SK-N-SH (cell line): Measurements from ENCODE around the gene CIB4. TPM values are rescaled to one million over a fixed set of nuclear protein-coding genes. Genes with fewer than 3 reads are reported as not detected.
A peak's percentile ranks its signal among the peaks of the same experiment; 100 is the strongest.

ENCODE experiments used
- CTCF ChIA-PET: fragments of 300-600, 350-600 bp; formaldehyde crosslinking; extraction: SDS; loops from one replicate; lab custom pipeline; 2021; lab: Yijun Ruan, JAX
- POLR2A ChIA-PET: fragments of 350-600 bp; sonication (Branson Sonifier 250); formaldehyde crosslinking; extraction: SDS; loops from one replicate; lab custom pipeline; 2020; ENCODE audit warnings: antibody characterized with exemption, inconsistent platforms; lab: Yijun Ruan, JAX
- DNase-seq: peaks from one replicate; pipeline ENCODE4 v3.0.0; 2012
- H2AFZ ChIP-seq: fragments of 200-600 bp; sonication (generic); 2 replicates; pipeline ENCODE4 v1.8.1; 2016; ENCODE audit warnings: antibody characterized with exemption, mild to moderate bottlenecking, low read depth
- H3F3A ChIP-seq: fragments of 200-600 bp; sonication (generic); replicated peaks from 2 replicates; pipeline ENCODE3; 2016; ENCODE audit warnings: antibody characterized with exemption, mild to moderate bottlenecking; ENCODE audit not compliant: insufficient read depth
- H3K27ac ChIP-seq, 2 experiments: fragments of 200-500 bp in 1 of 2; fragments of 200-600 bp in 1 of 2; sonication (Bioruptor generic) in 1 of 2; sonication (generic), shearing (Covaris generic) in 1 of 2; 2 replicates each; pipeline versions ENCODE4 v1.5.1 to v1.6.1; 2014 to 2016; ENCODE audit warnings: low read depth in 2 of 2, inconsistent platforms in 1 of 2, low read length in 1 of 2, mild to moderate bottlenecking in 1 of 2, mixed read lengths in 1 of 2
- H3K27me3 ChIP-seq: fragments of 200-600 bp; sonication (generic), shearing (Covaris generic); 2 replicates; pipeline ENCODE4 v1.6.1; 2016; ENCODE audit warnings: mixed run types; ENCODE audit not compliant: insufficient read depth
- H3K36me3 ChIP-seq, 2 experiments: fragments of 200-500 bp in 1 of 2; fragments of 200-600 bp in 1 of 2; sonication (Bioruptor generic) in 1 of 2; sonication (generic) in 1 of 2; replicated peaks in 1 of 2; 2 replicates each; pipeline versions ENCODE3 to v1.5.1; 2014 to 2016; ENCODE audit warnings: low read length in 1 of 2, mild to moderate bottlenecking in 1 of 2; ENCODE audit not compliant: insufficient read depth in 2 of 2, control insufficient read depth in 1 of 2
- H3K4me1 ChIP-seq, 2 experiments: fragments of 200-500 bp in 1 of 2; fragments of 200-600 bp in 1 of 2; sonication (Bioruptor generic) in 1 of 2; sonication (generic), shearing (Covaris generic) in 1 of 2; 2 replicates each; pipeline versions ENCODE4 v1.5.1 to v1.6.1; 2014 to 2016; ENCODE audit warnings: low read depth in 1 of 2, low read length in 1 of 2, mixed run types in 1 of 2; ENCODE audit not compliant: insufficient read depth in 2 of 2, control insufficient read depth in 1 of 2
- H3K4me2 ChIP-seq: fragments of 200-600 bp; sonication (generic), shearing (Covaris generic); 2 replicates; pipeline ENCODE4 v1.6.1; 2017; ENCODE audit warnings: mixed run types
- H3K4me3 ChIP-seq, 2 experiments: fragments of 200-500 bp in 1 of 2; fragments of 200-600 bp in 1 of 2; sonication (Bioruptor generic) in 1 of 2; sonication (generic), shearing (Covaris generic) in 1 of 2; 2 replicates each; pipeline versions ENCODE4 v1.5.1 to v1.8.1; 2014 to 2016; ENCODE audit warnings: low read depth in 2 of 2, inconsistent platforms in 1 of 2, low read length in 1 of 2, mild to moderate bottlenecking in 1 of 2, mixed read lengths in 1 of 2, moderate library complexity in 1 of 2
- H3K79me2 ChIP-seq: fragments of 200-600 bp; sonication (generic); 2 replicates; pipeline ENCODE4 v1.8.1; 2017; ENCODE audit warnings: mild to moderate bottlenecking; ENCODE audit not compliant: insufficient read depth
- H3K9ac ChIP-seq: fragments of 200-600 bp; sonication (generic); 2 replicates; pipeline ENCODE4 v1.6.1; 2017; ENCODE audit warnings: mixed run types
- H3K9me2 ChIP-seq: fragments of 200-600 bp; sonication (generic); 2 replicates; pipeline ENCODE4 v1.6.1; 2017; ENCODE audit warnings: mixed run types
- H3K9me3 ChIP-seq: fragments of 200-600 bp; sonication (generic); 2 replicates; pipeline ENCODE4 v1.6.1; 2017; ENCODE audit warnings: mixed run types, mild to moderate bottlenecking, moderate library complexity
- H4K20me1 ChIP-seq: fragments of 200-600 bp; sonication (generic); 2 replicates; pipeline ENCODE4 v1.6.1; 2017; ENCODE audit warnings: mild to moderate bottlenecking, mixed run types; ENCODE audit not compliant: insufficient read depth
- FOSL2 ChIP-seq: IDR thresholded peaks from 2 replicates; pipeline ENCODE4 v1.4.0; 2012; ENCODE audit warnings: low read depth, mild to moderate bottlenecking, moderate library complexity, borderline replicate concordance
- GABPA ChIP-seq: IDR thresholded peaks from 2 replicates; pipeline ENCODE4 v1.4.0; 2012; ENCODE audit warnings: low read depth, mild to moderate bottlenecking
- PBX3 ChIP-seq: IDR thresholded peaks from 2 replicates; pipeline ENCODE4; 2012
- RAD21 ChIP-seq: IDR thresholded peaks from 2 replicates; pipeline ENCODE4 v1.6.1; 2012; ENCODE audit warnings: mild to moderate bottlenecking, low read length
- TEAD4 ChIP-seq: IDR thresholded peaks from 2 replicates; pipeline ENCODE4 v1.4.0; 2012; ENCODE audit warnings: mild to moderate bottlenecking, borderline replicate concordance; ENCODE audit not compliant: insufficient read depth
- USF2 ChIP-seq: fragments of 150-350 bp; IDR thresholded peaks from 2 replicates; pipeline ENCODE4 v1.6.1; 2017; ENCODE audit warnings: antibody characterized with exemption, low read length, low read depth, borderline replicate concordance
- WGBS: methylation state at CpG from one replicate; pipeline ENCODE4 v1.1.6; 2017; ENCODE audit warnings: low lambda C conversion rate; 5-methylcytosine and 5-hydroxymethylcytosine counted together
- polyA plus RNA-seq, 3 experiments: library from polyadenylated mRNA; depleted of rRNA; stranded (reverse); fragments of >200 nt; gene quantifications; 2 replicates each; pipeline ENCODE4 v1.2.3, GENCODE V29; 2012
- TF ChIP-seq, protein P1 (sequence below): IDR thresholded peaks from 2 replicates; pipeline ENCODE4 v1.6.1; 2012; ENCODE audit warnings: mild to moderate bottlenecking, low read depth, low read length, moderate library complexity
- TF ChIP-seq, protein P2 (sequence below): fragments of 150-350 bp; IDR thresholded peaks from 2 replicates; pipeline ENCODE4 v1.6.1; 2016; ENCODE audit warnings: mild to moderate bottlenecking, low read depth, low read length

The CIB4 gene
- polyA plus RNA-seq, 1 of the 3 experiments (the other 2 are of a cell fraction) = not detected

GRCh38 chr2:26598996-26599373, 42.2 kb downstream of the CIB4 start:
- 52% methylated on average over 4 of the region's 4 CpGs for WGBS
- Histone ChIP-seq H3K4me3 (no peak overlapping the region), H3K79me2 (no peaks in the 10 kb centered on the region), H3K27me3 (peaks cover 25% of the 10 kb centered on the region; the same call in 1 of the 2 replicates), H3K9ac (no peak overlapping the region), H4K20me1 (no peaks in the 10 kb centered on the region), H3K4me2 (no peak overlapping the region), H3K9me2 (no peaks in the 10 kb centered on the region), H3K27ac (no peak overlapping the region), H3K4me1 (no peaks in the 10 kb centered on the region), H2AFZ (peak overlapping the region; percentile 39; the same call in 1 of the 2 replicates), H3K9me3 (no peaks in the 10 kb centered on the region), H3F3A (no peaks in the 10 kb centered on the region), H3K36me3 (no peaks in the 10 kb centered on the region)
- ChIA-PET POLR2A (interaction anchor here (1.3 kb wide), 1 partner anchor 142 kb away, joined by 4 read pairs; no protein-coding TSS in a partner anchor), CTCF (interaction anchor here (1.0 to 6.0 kb wide), 4 partner anchors 18 to 146 kb away, joined by 3 to 76 read pairs (median 27); no protein-coding TSS in a partner anchor)
- TF ChIP-seq, protein P1, sequence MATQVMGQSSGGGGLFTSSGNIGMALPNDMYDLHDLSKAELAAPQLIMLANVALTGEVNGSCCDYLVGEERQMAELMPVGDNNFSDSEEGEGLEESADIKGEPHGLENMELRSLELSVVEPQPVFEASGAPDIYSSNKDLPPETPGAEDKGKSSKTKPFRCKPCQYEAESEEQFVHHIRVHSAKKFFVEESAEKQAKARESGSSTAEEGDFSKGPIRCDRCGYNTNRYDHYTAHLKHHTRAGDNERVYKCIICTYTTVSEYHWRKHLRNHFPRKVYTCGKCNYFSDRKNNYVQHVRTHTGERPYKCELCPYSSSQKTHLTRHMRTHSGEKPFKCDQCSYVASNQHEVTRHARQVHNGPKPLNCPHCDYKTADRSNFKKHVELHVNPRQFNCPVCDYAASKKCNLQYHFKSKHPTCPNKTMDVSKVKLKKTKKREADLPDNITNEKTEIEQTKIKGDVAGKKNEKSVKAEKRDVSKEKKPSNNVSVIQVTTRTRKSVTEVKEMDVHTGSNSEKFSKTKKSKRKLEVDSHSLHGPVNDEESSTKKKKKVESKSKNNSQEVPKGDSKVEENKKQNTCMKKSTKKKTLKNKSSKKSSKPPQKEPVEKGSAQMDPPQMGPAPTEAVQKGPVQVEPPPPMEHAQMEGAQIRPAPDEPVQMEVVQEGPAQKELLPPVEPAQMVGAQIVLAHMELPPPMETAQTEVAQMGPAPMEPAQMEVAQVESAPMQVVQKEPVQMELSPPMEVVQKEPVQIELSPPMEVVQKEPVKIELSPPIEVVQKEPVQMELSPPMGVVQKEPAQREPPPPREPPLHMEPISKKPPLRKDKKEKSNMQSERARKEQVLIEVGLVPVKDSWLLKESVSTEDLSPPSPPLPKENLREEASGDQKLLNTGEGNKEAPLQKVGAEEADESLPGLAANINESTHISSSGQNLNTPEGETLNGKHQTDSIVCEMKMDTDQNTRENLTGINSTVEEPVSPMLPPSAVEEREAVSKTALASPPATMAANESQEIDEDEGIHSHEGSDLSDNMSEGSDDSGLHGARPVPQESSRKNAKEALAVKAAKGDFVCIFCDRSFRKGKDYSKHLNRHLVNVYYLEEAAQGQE = no peak
- TF ChIP-seq RAD21 (no peak), TEAD4 (no peak), FOSL2 (no peak), PBX3 (no peak), USF2 (no peak), GABPA (no peak)
- TF ChIP-seq, protein P2, sequence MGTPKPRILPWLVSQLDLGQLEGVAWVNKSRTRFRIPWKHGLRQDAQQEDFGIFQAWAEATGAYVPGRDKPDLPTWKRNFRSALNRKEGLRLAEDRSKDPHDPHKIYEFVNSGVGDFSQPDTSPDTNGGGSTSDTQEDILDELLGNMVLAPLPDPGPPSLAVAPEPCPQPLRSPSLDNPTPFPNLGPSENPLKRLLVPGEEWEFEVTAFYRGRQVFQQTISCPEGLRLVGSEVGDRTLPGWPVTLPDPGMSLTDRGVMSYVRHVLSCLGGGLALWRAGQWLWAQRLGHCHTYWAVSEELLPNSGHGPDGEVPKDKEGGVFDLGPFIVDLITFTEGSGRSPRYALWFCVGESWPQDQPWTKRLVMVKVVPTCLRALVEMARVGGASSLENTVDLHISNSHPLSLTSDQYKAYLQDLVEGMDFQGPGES = no peak
- DNase-seq = no peak
